Activated CD4-positive, alpha-beta T cell treated with anti-CD3 and anti-CD28 coated beads, Interleukin-2, amount 10 ng/mL, durations not matched to agents 24 days and 14 days (primary cell): Measurements from ENCODE around the gene NDUFB4. TPM values are rescaled to one million over a fixed set of nuclear protein-coding genes. Genes with fewer than 3 reads are reported as not detected.
A peak's percentile ranks its signal among the peaks of the same experiment; 100 is the strongest.

Experiments
- DNase-seq: peaks from one replicate; pipeline ENCODE4 v3.0.0; 2022
- H3K27ac Mint-ChIP-seq: one replicate; pipeline ENCODE4 v1.8.0; 2022; ENCODE audit warnings: mild to moderate bottlenecking, mixed read lengths
- H3K27me3 Mint-ChIP-seq: one replicate; pipeline ENCODE4 v1.8.0; 2022; ENCODE audit warnings: mixed read lengths
- H3K36me3 Mint-ChIP-seq: one replicate; pipeline ENCODE4 v1.8.0; 2022; ENCODE audit warnings: low read depth, mild to moderate bottlenecking, mixed read lengths
- H3K4me1 Mint-ChIP-seq: one replicate; pipeline ENCODE4 v1.8.0; 2021; ENCODE audit warnings: mixed read lengths
- H3K4me3 Mint-ChIP-seq: one replicate; pipeline ENCODE4 v1.8.0; 2022; ENCODE audit warnings: mild to moderate bottlenecking, moderate library complexity, mixed read lengths
- H3K9me3 Mint-ChIP-seq: one replicate; pipeline ENCODE4 v1.8.0; 2021; ENCODE audit warnings: mixed read lengths
- intact Hi-C: fragments of 100-400 bp; cut with micrococcal nuclease; formaldehyde crosslinking; loops from one replicate; pipeline ENCODE4 v1.15.1; 2023
- total RNA-seq: library from RNA; stranded (reverse); gene quantifications from 2 replicates; pipeline ENCODE4 v1.2.3, GENCODE V29; 2022

NDUFB4 gene
- total RNA-seq = 116 and 123 TPM in 2 replicates

GRCh38 chr3:120596116-120596852 is at the start of gene NDUFB4:
NDUFB4 (plus strand) TSS chr3:120596336; CDS start chr3:120596360, 24 bp downstream.
- H3K4me3 Mint-ChIP-seq = peak within 1 kb of the TSS; percentile 91
- peaks cover 15% of the 10 kb centered on the region for H3K4me1 Mint-ChIP-seq
- peaks cover 14% of the 10 kb centered on the region for H3K27me3 Mint-ChIP-seq
- peak; percentile 98 for DNase-seq
- peaks cover 3% of the 10 kb centered on the region for H3K9me3 Mint-ChIP-seq
- peak within 1 kb of the TSS; percentile 94 for H3K27ac Mint-ChIP-seq
- H3K36me3 Mint-ChIP-seq = peaks cover 8% of the 10 kb centered on the region
- intact Hi-C loops = loop anchor here (1.0 to 10.0 kb wide), 7 partner anchors 38 to 1134 kb away; partner anchors contain the start of genes CFAP91, GSK3B, GTF2E1 and LRRC58

- Mint-ChIP-seq H3K36me3 (no peaks in the 10 kb centered on the region), H3K27ac (no peak overlapping the region)
- intact Hi-C loops = loop anchor here (10.0 kb wide), 1 partner anchor 726 kb away; no protein-coding TSS in a partner anchor
Observed at GRCh38 chr3:120550546-120550945, 45.6 kb upstream of the NDUFB4 start.

GRCh38 chr3:120552184-120553172 is 43.7 kb upstream of the NDUFB4 start:
- H3K4me1 Mint-ChIP-seq = no peaks in the 10 kb centered on the region
- intact Hi-C loops = loop anchor here (10.0 kb wide), 1 partner anchor 728 kb away; no protein-coding TSS in a partner anchor
- H3K4me3 Mint-ChIP-seq = no peak overlapping the region
- no peak overlapping the region for H3K27ac Mint-ChIP-seq
- no peaks in the 10 kb centered on the region for H3K9me3 Mint-ChIP-seq
- peaks cover 3% of the 10 kb centered on the region for H3K27me3 Mint-ChIP-seq
- DNase-seq = no peak
- no peaks in the 10 kb centered on the region for H3K36me3 Mint-ChIP-seq

More at GRCh38 chr3:120550546-120550945, 45.6 kb upstream of the NDUFB4 start:
- no peak for DNase-seq
- H3K4me1 Mint-ChIP-seq = no peaks in the 10 kb centered on the region
- H3K9me3 Mint-ChIP-seq = no peaks in the 10 kb centered on the region
- H3K4me3 Mint-ChIP-seq = no peak overlapping the region
- peaks cover 3% of the 10 kb centered on the region for H3K27me3 Mint-ChIP-seq

GRCh38 chr3:120554812-120555606 is 41.1 kb upstream of the NDUFB4 start:
- no peak for DNase-seq
- peaks cover 12% of the 10 kb centered on the region for H3K4me1 Mint-ChIP-seq
- peaks cover 7% of the 10 kb centered on the region for H3K27me3 Mint-ChIP-seq
- no peaks in the 10 kb centered on the region for H3K36me3 Mint-ChIP-seq
- intact Hi-C loops = loop anchor here (10.0 kb wide), 1 partner anchor 730 kb away; no protein-coding TSS in a partner anchor
- no peaks in the 10 kb centered on the region for H3K9me3 Mint-ChIP-seq
- no peak overlapping the region for H3K27ac Mint-ChIP-seq
- no peak overlapping the region for H3K4me3 Mint-ChIP-seq

GRCh38 chr3:120555657-120556509 is 40.3 kb upstream of the NDUFB4 start:
- peaks cover 7% of the 10 kb centered on the region for H3K27me3 Mint-ChIP-seq
- no peak overlapping the region for H3K27ac Mint-ChIP-seq
- peaks cover 12% of the 10 kb centered on the region for H3K4me1 Mint-ChIP-seq
- H3K4me3 Mint-ChIP-seq = no peak overlapping the region
- no peaks in the 10 kb centered on the region for H3K9me3 Mint-ChIP-seq
- DNase-seq = no peak
- H3K36me3 Mint-ChIP-seq = no peaks in the 10 kb centered on the region
- intact Hi-C loops = loop anchor here (10.0 kb wide), 1 partner anchor 731 kb away; no protein-coding TSS in a partner anchor

- Mint-ChIP-seq H3K36me3 (no peaks in the 10 kb centered on the region), H3K4me3 (no peak overlapping the region), H3K27ac (no peak overlapping the region), H3K4me1 (peaks cover 12% of the 10 kb centered on the region), H3K9me3 (no peaks in the 10 kb centered on the region), H3K27me3 (peaks cover 7% of the 10 kb centered on the region)
- no peak for DNase-seq
- intact Hi-C loops = loop anchor here (10.0 kb wide), 1 partner anchor 732 kb away; no protein-coding TSS in a partner anchor
Observed at GRCh38 chr3:120557115-120557514, 39.0 kb upstream of the NDUFB4 start.

- Mint-ChIP-seq H3K4me3 (peak overlapping the region; percentile 80), H3K36me3 (no peaks in the 10 kb centered on the region), H3K27me3 (peaks cover 7% of the 10 kb centered on the region), H3K27ac (peak overlapping the region; percentile 82), H3K4me1 (peaks cover 12% of the 10 kb centered on the region), H3K9me3 (no peaks in the 10 kb centered on the region)
- peak; percentile 97 for DNase-seq
- intact Hi-C loops = loop anchor here (1.0 to 10.0 kb wide), 4 partner anchors 37 to 734 kb away; partner anchors contain the start of gene NDUFB4
Observed at GRCh38 chr3:120558771-120559241, 37.3 kb upstream of the NDUFB4 start.

GRCh38 chr3:120559242-120560061 is 36.7 kb upstream of the NDUFB4 start:
- intact Hi-C loops = loop anchor here (1.0 to 10.0 kb wide), 3 partner anchors 142 to 735 kb away; no protein-coding TSS in a partner anchor
- H3K27ac Mint-ChIP-seq = peak overlapping the region; percentile 51
- no peaks in the 10 kb centered on the region for H3K9me3 Mint-ChIP-seq
- DNase-seq = no peak
- H3K27me3 Mint-ChIP-seq = peaks cover 9% of the 10 kb centered on the region
- peak overlapping the region; percentile 76 for H3K4me3 Mint-ChIP-seq
- no peaks in the 10 kb centered on the region for H3K36me3 Mint-ChIP-seq
- H3K4me1 Mint-ChIP-seq = peaks cover 12% of the 10 kb centered on the region

- peaks cover 12% of the 10 kb centered on the region for H3K4me1 Mint-ChIP-seq
- intact Hi-C loops = loop anchor here (1.0 kb wide), 2 partner anchors 182 to 235 kb away; partner anchors contain the start of genes GTF2E1 and RABL3
Observed at GRCh38 chr3:120560304-120561250, 35.6 kb upstream of the NDUFB4 start.

GRCh38 chr3:120561251-120562045 is 34.7 kb upstream of the NDUFB4 start:
- DNase-seq = peak; percentile 91
- no peaks in the 10 kb centered on the region for H3K36me3 Mint-ChIP-seq
- no peak overlapping the region for H3K27ac Mint-ChIP-seq
- H3K27me3 Mint-ChIP-seq = peaks cover 9% of the 10 kb centered on the region
- no peak overlapping the region for H3K4me3 Mint-ChIP-seq
- peaks cover 12% of the 10 kb centered on the region for H3K4me1 Mint-ChIP-seq
- intact Hi-C loops = loop anchor here (1.0 kb wide), 2 partner anchors 181 to 234 kb away; partner anchors contain the start of genes GTF2E1 and RABL3
- H3K9me3 Mint-ChIP-seq = no peaks in the 10 kb centered on the region

More at GRCh38 chr3:120560304-120561250, 35.6 kb upstream of the NDUFB4 start:
- Mint-ChIP-seq H3K4me3 (no peak overlapping the region), H3K36me3 (no peaks in the 10 kb centered on the region), H3K9me3 (no peaks in the 10 kb centered on the region), H3K27me3 (peaks cover 9% of the 10 kb centered on the region), H3K27ac (no peak overlapping the region)
- DNase-seq = peak; percentile 54
